Suprapubic skin (tissue), 4 donors: ENCODE data around the gene JSRP1. TPM values are rescaled to one million over a fixed set of nuclear protein-coding genes. Genes with fewer than 3 reads are reported as not detected.

Experiments
- DNase-seq, 2 donors: peaks; one replicate each; pipeline ENCODE4 v3.0.0-alpha.2; 2019; ENCODE audit warnings: low spot score in 2 of 2
- H3K27ac ChIP-seq: fragments of 200-600 bp; sonication (generic); one replicate; pipeline ENCODE4 v1.5.1; 2019
- H3K27me3 ChIP-seq: fragments of 200-600 bp; sonication (generic); one replicate; pipeline ENCODE4 v1.5.1; 2019
- H3K36me3 ChIP-seq: fragments of 200-600 bp; sonication (generic); one replicate; pipeline ENCODE4 v1.5.1; 2019
- H3K4me1 ChIP-seq: fragments of 200-600 bp; sonication (generic); one replicate; pipeline ENCODE4 v1.5.1; 2019
- H3K4me3 ChIP-seq: fragments of 200-600 bp; sonication (generic); one replicate; pipeline ENCODE4 v1.5.1; 2019; ENCODE audit warnings: mild to moderate bottlenecking
- H3K9me3 ChIP-seq: fragments of 200-600 bp; sonication (generic); one replicate; pipeline ENCODE4 v1.5.1; 2019
- EP300 ChIP-seq: sonication (generic); formaldehyde crosslinking; IDR thresholded peaks from one replicate; pipeline ENCODE4 v1.6.1; 2017; ENCODE audit warnings: antibody characterized with exemption
- POLR2A ChIP-seq, 2 donors: fragments of 450-650 bp; IDR thresholded peaks; one replicate each; pipeline ENCODE4 v1.6.1; 2017; ENCODE audit warnings: antibody characterized with exemption in 2 of 2, mild to moderate bottlenecking in 2 of 2, moderate library complexity in 2 of 2
- POLR2AphosphoS5 ChIP-seq, 3 donors: sonication (generic); formaldehyde crosslinking; IDR thresholded peaks; one replicate each; pipeline ENCODE4 v1.6.1; 2017; ENCODE audit warnings: antibody characterized with exemption in 3 of 3
- WGBS: methylation state at CpG from one replicate; pipeline ENCODE4 v1.1.5; 2018; 5-methylcytosine and 5-hydroxymethylcytosine counted together
- total RNA-seq, 4 donors: library from RNA; depleted of rRNA; stranded (reverse); fragments of >200 nt; gene quantifications; one replicate each; pipeline ENCODE4 v1.1.0, GENCODE V29; 2016
- TF ChIP-seq, protein P1 (sequence below), 2 donors: fragments of 200-600 bp in 1 of 2; fragments of 450-650 bp in 1 of 2; sonication (generic) in 1 of 2; IDR thresholded peaks; one replicate each; pipeline ENCODE4 v1.5.1; 2016 to 2019; ENCODE audit warnings: antibody characterized with exemption in 2 of 2, mild to moderate bottlenecking in 1 of 2, moderate library complexity in 1 of 2

JSRP1 gene
- total RNA-seq, 4 donors from 2014 or later: not detected

DNA sequence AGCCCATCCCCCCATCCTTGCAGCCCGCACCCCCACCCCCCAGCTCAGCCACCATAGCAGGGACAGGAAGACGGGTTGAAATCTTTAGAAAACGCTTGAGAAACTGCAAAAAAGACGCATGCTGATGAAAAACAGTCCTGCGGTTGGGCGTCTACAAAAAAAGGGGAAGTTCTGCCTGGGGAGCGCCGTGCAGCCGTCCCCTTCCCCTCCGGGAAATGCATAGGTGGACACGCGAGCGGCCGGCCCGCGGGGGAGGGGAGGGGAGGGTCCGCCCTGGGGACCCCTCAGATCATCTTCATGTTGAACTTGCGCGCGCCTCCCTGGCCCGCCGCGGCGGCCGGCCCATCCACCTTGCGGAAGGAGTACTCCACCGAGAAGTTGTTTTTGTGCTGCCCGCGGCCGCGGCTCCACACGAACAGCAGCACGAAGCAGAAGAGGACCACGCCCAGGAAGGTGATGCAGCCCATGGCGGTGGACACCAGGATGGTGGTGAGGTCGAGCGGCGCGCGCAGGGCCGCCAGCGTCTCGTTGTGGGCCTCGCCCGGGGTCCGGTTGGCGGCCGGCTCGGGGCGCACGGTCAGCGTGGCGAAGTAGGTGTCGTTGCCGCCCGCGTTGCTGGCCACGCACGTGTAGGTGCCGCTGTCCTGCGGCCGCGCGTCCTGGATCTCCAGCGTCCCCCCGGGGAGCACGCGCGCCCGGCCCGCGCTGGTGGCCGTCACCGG lies 33.7 kb upstream of the JSRP1 start:
- DNase-seq: peak in 1 of 2 donors; percentile 74
- peak overlapping the region; percentile 49 for H3K27ac ChIP-seq
- peaks cover 52% of the 10 kb centered on the region for H3K27me3 ChIP-seq
- WGBS: 2% methylated on average over 64 of the region's 74 CpGs
- peaks cover 4% of the 10 kb centered on the region for H3K36me3 ChIP-seq
- TF ChIP-seq POLR2A (IDR thresholded peaks at IDR 0.05): no peak
- TF ChIP-seq POLR2AphosphoS5 (IDR thresholded peaks at IDR 0.05): no peak
- no peak for TF ChIP-seq EP300
- TF ChIP-seq, protein P1, sequence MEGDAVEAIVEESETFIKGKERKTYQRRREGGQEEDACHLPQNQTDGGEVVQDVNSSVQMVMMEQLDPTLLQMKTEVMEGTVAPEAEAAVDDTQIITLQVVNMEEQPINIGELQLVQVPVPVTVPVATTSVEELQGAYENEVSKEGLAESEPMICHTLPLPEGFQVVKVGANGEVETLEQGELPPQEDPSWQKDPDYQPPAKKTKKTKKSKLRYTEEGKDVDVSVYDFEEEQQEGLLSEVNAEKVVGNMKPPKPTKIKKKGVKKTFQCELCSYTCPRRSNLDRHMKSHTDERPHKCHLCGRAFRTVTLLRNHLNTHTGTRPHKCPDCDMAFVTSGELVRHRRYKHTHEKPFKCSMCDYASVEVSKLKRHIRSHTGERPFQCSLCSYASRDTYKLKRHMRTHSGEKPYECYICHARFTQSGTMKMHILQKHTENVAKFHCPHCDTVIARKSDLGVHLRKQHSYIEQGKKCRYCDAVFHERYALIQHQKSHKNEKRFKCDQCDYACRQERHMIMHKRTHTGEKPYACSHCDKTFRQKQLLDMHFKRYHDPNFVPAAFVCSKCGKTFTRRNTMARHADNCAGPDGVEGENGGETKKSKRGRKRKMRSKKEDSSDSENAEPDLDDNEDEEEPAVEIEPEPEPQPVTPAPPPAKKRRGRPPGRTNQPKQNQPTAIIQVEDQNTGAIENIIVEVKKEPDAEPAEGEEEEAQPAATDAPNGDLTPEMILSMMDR (IDR thresholded peaks at IDR 0.05): no peak
- no peaks in the 10 kb centered on the region for H3K9me3 ChIP-seq
- peaks cover 39% of the 10 kb centered on the region for H3K4me1 ChIP-seq
- H3K4me3 ChIP-seq: peak overlapping the region; percentile 49

DNA sequence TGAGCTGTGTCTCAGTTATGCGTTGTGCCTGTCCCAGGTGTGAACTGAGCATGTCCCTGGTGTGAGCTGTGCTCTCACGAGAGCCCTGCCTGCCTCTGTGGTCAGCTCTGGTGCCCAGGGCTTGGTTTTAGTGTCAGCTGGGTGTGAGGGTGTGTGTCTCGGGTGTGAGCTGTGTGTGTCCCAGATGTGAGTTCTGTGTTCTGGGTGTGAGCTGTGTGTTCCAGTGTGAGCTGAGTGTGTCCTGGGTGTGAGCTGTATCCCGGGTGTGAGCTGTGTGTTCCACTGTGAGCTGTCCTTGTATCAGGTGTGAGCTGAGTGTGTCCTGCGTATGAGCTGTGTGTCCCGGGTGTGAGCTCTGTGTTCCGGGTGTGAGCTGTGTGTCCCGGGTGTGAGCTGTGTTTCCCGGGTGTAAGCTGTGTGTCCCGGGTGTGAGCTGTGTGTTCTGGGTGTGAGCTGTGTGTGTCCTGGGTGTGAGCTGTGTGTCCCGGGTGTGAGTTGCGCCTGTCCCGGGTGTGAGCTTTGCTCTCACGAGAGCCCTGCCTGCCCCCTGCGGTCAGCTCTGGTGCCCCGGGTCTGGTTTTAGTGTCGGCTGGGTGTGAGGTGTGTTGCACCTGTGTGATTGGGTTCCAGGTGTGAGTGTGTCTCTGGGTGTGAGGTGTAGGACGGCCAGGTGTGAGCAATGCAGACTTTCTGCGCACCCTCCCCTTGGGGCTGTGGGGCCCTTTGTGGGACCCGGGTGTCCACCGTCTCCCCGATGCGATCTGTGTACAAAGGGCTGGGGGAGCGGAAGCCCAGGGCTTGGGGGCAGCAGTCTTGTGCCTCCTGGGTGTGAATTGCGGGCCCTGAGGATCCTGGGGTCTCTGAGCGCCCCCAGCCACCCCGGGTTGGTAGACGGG lies 32.8 kb upstream of the JSRP1 start:
- TF ChIP-seq, protein P1 (IDR thresholded peaks at IDR 0.05): no peak
- no peak for TF ChIP-seq POLR2A (IDR thresholded peaks at IDR 0.05)
- no peak for TF ChIP-seq POLR2AphosphoS5 (IDR thresholded peaks at IDR 0.05)
- TF ChIP-seq EP300: no peak
- H3K36me3 ChIP-seq: peaks cover 4% of the 10 kb centered on the region
- peak overlapping the region; percentile 49 for H3K27ac ChIP-seq
- H3K4me3 ChIP-seq: peak overlapping the region; percentile 18
- 42% methylated on average over 7 of the region's 28 CpGs for WGBS
- no peaks in the 10 kb centered on the region for H3K9me3 ChIP-seq
- no peak for DNase-seq
- peaks cover 48% of the 10 kb centered on the region for H3K27me3 ChIP-seq
- peaks cover 31% of the 10 kb centered on the region for H3K4me1 ChIP-seq

DNA sequence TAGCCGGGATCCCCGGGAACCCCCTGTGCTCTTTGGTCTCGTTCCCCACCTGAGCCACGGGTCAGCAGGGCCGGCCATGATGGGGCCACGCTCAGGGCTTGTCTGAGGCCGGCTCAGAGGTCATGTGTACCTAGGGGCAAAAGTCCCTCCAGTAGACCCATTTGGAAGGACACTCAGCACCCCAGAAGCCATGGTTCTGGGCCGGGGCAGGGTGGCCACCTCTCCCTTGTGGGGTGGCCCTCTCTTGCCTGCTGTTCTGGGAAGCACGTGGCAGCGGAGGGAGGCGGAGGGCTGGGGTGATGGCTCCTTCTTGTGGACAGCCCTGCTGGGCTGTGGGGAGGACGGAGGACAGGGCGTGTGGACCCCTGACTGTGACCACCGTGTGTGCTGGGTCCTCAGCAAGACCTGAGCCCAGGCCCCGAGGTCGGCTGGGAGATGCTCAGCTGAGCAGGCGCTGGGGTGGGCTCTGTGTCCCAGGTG lies 32.2 kb upstream of the JSRP1 start:
- 90% methylated on average over 11 of the region's 17 CpGs for WGBS
- Histone ChIP-seq H3K36me3 (peaks cover 4% of the 10 kb centered on the region), H3K9me3 (no peaks in the 10 kb centered on the region), H3K4me3 (no peak overlapping the region), H3K27ac (no peak overlapping the region), H3K27me3 (peaks cover 44% of the 10 kb centered on the region), H3K4me1 (peaks cover 27% of the 10 kb centered on the region)
- no peak for TF ChIP-seq POLR2A (IDR thresholded peaks at IDR 0.05)
- TF ChIP-seq, protein P1 (IDR thresholded peaks at IDR 0.05): no peak
- TF ChIP-seq EP300: no peak
- TF ChIP-seq POLR2AphosphoS5 (IDR thresholded peaks at IDR 0.05): no peak
- no peak for DNase-seq

DNA sequence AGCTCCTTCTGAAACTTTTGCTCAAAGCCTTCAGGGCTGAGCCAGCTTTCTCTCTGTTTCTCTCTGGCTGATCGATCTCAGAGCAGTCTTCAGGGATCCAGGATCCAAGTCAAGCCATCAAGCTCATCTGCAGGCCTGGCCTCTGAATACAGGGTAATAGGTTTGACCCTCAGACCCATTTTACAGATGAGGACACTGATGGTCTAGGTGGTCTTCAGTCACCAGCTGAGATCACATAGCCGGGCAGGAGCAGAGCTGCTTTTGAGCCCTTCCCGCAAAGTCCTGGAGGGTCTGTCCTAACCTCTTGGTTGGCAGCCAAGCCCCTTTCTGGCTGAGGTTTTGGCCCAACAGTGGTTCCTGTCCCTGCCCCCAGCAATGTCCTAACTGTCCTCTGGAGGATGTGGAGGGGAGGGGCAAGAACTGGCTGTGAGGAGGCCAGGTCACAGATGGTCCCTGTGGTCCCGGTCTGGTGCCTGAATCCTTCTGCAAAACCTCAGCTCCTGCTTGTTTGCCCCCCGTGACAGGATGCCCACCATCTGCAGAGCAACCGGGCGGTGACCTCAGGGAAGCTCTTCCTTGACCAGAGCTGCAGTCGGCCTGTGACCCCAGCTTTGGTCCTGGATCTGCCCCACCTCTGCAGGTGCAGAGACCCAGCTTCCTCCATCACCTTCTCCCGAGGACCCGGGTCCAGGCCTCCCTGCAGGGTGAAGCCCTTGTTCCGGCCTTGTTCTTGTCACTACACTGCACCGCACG lies 31.5 kb upstream of the JSRP1 start:
- H3K27ac ChIP-seq: no peak overlapping the region
- H3K4me3 ChIP-seq: no peak overlapping the region
- TF ChIP-seq POLR2AphosphoS5 (IDR thresholded peaks at IDR 0.05): no peak
- no peak for TF ChIP-seq POLR2A (IDR thresholded peaks at IDR 0.05)
- TF ChIP-seq, protein P1 (IDR thresholded peaks at IDR 0.05): no peak
- TF ChIP-seq EP300: no peak
- peaks cover 44% of the 10 kb centered on the region for H3K27me3 ChIP-seq
- peaks cover under 1% of the 10 kb centered on the region for H3K36me3 ChIP-seq
- no peak for DNase-seq
- H3K9me3 ChIP-seq: no peaks in the 10 kb centered on the region
- 81% methylated on average over 12 of the region's 13 CpGs for WGBS
- peaks cover 27% of the 10 kb centered on the region for H3K4me1 ChIP-seq
